ENCODE data around the gene SLC25A1.

The SLC25A1 gene

GRCh38 chr22:19134176-19134831 is 44.2 kb downstream of the SLC25A1 start:
- no peak for DNase-seq

DNA sequence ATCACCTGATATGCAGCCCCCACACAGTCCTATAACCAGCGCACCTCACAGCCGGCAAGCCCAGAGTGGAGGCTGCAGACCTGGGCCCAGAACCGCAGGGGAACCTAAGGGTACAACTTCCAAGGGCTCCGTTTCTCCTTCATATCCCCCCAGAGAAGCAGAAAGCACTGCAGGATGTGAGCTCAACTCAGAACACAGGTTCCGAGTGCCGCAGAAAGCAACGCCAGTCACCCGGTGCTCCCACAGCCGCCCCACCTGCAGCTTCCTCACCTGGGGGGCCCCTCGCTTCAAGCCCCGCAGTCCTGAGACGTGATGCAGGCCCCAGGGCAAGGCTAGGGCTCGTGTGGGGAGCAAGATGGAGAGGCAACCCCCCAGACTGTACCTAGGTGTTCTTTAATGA is 45.0 kb downstream of the SLC25A1 start:
- no peak for DNase-seq

GRCh38 chr22:19132693-19133400 is 45.7 kb downstream of the SLC25A1 start:
- no peak for DNase-seq

- DNase-seq: no peak
Observed at GRCh38 chr22:19132153-19132552, 46.4 kb downstream of the SLC25A1 start.

DNA sequence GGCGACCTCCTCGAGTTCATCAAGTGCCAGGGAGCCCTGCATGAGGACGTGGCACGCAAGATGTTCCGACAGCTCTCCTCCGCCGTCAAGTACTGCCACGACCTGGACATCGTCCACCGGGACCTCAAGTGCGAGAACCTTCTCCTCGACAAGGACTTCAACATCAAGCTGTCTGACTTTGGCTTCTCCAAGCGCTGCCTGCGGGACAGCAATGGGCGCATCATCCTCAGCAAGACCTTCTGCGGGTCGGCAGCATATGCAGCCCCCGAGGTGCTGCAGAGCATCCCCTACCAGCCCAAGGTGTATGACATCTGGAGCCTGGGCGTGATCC is 46.9 kb downstream of the SLC25A1 start:
- DNase-seq: no peak

DNA sequence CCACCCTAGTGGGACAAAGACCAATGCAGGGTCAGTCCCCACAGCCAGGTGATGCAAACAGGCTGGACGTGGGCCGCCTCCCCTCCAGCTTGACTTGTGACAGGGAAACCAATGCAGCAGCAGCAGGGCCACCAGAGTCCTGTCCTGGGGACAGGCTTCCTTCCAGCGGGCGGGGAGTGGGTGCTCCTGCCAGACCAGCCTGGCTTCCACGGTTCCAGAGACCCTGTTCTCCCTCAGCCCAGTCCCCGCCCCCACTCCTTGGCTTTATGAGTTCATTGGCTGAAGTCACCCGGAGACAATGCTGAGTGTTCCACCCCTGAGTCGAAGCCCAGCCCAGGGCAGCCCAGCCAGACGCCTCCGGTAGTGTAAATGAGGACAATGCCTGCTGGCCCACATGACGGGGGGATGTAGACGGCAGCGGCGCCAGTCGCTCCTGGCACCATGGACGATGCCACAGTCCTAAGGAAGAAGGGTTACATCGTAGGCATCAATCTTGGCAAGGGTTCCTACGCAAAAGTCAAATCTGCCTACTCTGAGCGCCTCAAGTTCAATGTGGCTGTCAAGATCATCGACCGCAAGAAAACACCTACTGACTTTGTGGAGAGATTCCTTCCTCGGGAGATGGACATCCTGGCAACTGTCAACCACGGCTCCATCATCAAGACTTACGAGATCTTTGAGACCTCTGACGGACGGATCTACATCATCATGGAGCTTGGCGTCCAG is 47.4 kb downstream of the SLC25A1 start, which contains the start of gene TSSK2:
TSS of gene TSSK2 (plus strand) at position 350 of the 726 bp plus-strand sequence. CDS start at position 442, 92 bp downstream.
- no peak for DNase-seq

DNA sequence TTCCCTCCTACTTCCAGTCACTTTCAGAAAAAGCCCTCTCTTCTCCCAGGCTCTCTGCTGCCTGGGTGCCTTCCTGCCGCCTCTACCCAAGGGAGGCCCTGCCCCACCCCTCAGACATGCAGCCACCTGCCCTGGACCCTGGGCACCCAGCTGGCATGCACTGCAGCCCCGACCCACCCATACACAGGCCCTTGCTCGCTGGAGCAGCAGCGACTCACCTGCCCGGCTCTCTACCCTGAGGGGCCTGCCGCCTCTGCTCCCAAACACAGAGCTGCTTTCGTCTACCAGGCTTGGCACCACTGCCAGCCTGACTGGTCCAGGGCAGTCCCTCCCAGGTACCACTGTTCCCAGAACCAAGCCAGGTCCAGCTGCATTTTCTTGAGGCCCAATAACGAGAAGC is 48.7 kb downstream of the SLC25A1 start:
- no peak for DNase-seq

GRCh38 chr22:19128946-19129727 is 49.4 kb downstream of the SLC25A1 start:
- DNase-seq: no peak

- no peak for DNase-seq
Observed at GRCh38 chr22:19128009-19128401, 50.5 kb downstream of the SLC25A1 start.

DNA sequence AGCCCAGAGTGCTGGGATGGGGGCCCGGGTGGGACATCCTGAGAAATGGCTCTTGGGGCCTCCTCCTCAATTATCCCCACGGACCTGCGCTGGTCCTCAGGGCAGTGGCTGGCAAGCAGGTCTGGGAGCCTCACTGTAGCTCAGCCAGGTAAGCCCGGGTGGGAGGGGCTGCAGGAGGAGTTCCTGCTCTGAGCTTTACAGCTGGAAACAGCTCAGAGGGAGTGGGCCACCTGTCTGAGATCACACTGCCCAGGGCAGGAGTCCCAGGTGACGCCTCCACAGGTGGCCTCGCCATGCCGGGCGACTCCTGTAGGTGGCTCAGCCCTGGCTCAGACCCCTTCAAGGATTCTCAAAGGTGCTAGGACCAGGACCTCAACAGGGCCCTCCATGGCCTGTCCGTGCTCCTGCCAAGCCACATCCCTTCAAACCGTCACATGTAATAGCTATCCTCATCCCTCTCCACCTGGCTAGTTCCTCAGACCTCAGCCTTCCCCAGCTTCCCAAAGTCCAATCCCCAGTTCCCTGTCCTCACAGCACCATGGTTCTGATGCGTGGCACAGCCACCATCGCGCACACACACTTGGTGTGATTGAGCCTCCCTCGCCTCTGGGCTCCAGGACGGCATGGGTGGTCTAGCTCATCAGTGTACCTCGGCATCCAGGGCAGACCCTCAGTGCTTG is 51.1 kb downstream of the SLC25A1 start:
- DNase-seq: no peak

GRCh38 chr22:19126309-19127273 is 51.9 kb downstream of the SLC25A1 start:
- DNase-seq: no peak
